Liver (tissue), 3 donors: ENCODE data around the gene TSHZ3.

Source experiments
- ATF3 ChIP-seq: IDR thresholded peaks from 2 replicates; pipeline ENCODE4 v1.6.1; 2016; ENCODE audit warnings: antibody characterized with exemption
- CTCF ChIP-seq: fragments of 150-350 bp; IDR thresholded peaks from 2 replicates; pipeline ENCODE4 v1.5.1; 2017; ENCODE audit warnings: improper control_type of control experiment, low read depth, low read length; ENCODE audit not compliant: missing input control
- EGR1 ChIP-seq, 2 donors: IDR thresholded peaks; 2 replicates each; pipeline ENCODE4 v1.6.1; 2016 to 2018; ENCODE audit warnings: antibody characterized with exemption in 2 of 2, low read depth in 2 of 2
- GABPA ChIP-seq, 2 donors: IDR thresholded peaks in 1 of 2; conservative IDR thresholded peaks in 1 of 2; 2 replicates each; pipeline ENCODE4 v1.6.1; 2016; ENCODE audit warnings: antibody characterized with exemption in 2 of 2, mild to moderate bottlenecking in 1 of 2, moderate library complexity in 1 of 2
- HNF4G ChIP-seq: IDR thresholded peaks from 2 replicates; pipeline ENCODE4 v1.6.1; 2016; ENCODE audit warnings: antibody characterized with exemption
- JUND ChIP-seq, 2 donors: IDR thresholded peaks; 2 replicates each; pipeline ENCODE4 v1.6.1; 2016; ENCODE audit warnings: antibody characterized with exemption in 2 of 2
- MAX ChIP-seq: IDR thresholded peaks from 2 replicates; pipeline ENCODE4 v1.6.1; 2016; ENCODE audit warnings: antibody characterized with exemption
- RAD21 ChIP-seq, 2 donors: IDR thresholded peaks; 2 replicates each; pipeline ENCODE4 v1.6.1; 2016; ENCODE audit warnings: antibody characterized with exemption in 2 of 2, mild to moderate bottlenecking in 2 of 2
- REST ChIP-seq: IDR thresholded peaks from 2 replicates; pipeline ENCODE4 v1.6.1; 2016; ENCODE audit warnings: antibody characterized with exemption, mild to moderate bottlenecking
- RXRA ChIP-seq, 2 donors: IDR thresholded peaks; 2 replicates each; pipeline ENCODE4 v1.6.1; 2017 to 2018; ENCODE audit warnings: antibody characterized with exemption in 2 of 2, mild to moderate bottlenecking in 1 of 2
- SP1 ChIP-seq: IDR thresholded peaks from 2 replicates; pipeline ENCODE4 v1.6.1; 2018; ENCODE audit warnings: antibody characterized with exemption, mild to moderate bottlenecking
- TAF1 ChIP-seq: conservative IDR thresholded peaks from 2 replicates; pipeline ENCODE4 v1.6.1; 2016; ENCODE audit warnings: antibody characterized with exemption, mild to moderate bottlenecking
- ZBTB33 ChIP-seq: IDR thresholded peaks from 2 replicates; pipeline ENCODE4 v1.6.1; 2016; ENCODE audit warnings: antibody characterized with exemption
- donor health status: healthy.
- donor health status: healthy.

- TF ChIP-seq CTCF, result no peak
- no peak for TF ChIP-seq MAX
- no peak for TF ChIP-seq TAF1
- no peak for TF ChIP-seq REST
- no peak for TF ChIP-seq GABPA (IDR thresholded peaks at IDR 0.05 in 1 of 2, conservative IDR thresholded peaks at IDR 0.05 in 1 of 2)
- TF ChIP-seq HNF4G, result no peak
- no peak for TF ChIP-seq SP1
- TF ChIP-seq ATF3, result no peak
- TF ChIP-seq JUND (IDR thresholded peaks at IDR 0.05), result no peak
- TF ChIP-seq EGR1 (IDR thresholded peaks at IDR 0.05; ENCODE audit: low read depth in 2 of 2), result no peak
- no peak for TF ChIP-seq ZBTB33
- TF ChIP-seq RAD21 (IDR thresholded peaks at IDR 0.05), result no peak
- TF ChIP-seq RXRA (IDR thresholded peaks at IDR 0.05), result no peak
These were observed 59.8 kb downstream of the TSHZ3 start for GRCh38 chr19:31289381-31289880.
